Posterior cingulate gyrus (tissue), 11 donors: Measurements from ENCODE around the gene PIAS4.

ENCODE experiments used
- DNase-seq, 10 donors: peaks; one replicate each; pipeline versions ENCODE4 v3.0.0 to v3.0.0-alpha.2; 2020 to 2021; ENCODE audit warnings: mixed read lengths in 3 of 10
- intact Hi-C: fragments of 100-400 bp; cut with DNase I; formaldehyde crosslinking; loops from one replicate; pipeline ENCODE4 v1.15.1; 2023

The PIAS4 gene

DNA sequence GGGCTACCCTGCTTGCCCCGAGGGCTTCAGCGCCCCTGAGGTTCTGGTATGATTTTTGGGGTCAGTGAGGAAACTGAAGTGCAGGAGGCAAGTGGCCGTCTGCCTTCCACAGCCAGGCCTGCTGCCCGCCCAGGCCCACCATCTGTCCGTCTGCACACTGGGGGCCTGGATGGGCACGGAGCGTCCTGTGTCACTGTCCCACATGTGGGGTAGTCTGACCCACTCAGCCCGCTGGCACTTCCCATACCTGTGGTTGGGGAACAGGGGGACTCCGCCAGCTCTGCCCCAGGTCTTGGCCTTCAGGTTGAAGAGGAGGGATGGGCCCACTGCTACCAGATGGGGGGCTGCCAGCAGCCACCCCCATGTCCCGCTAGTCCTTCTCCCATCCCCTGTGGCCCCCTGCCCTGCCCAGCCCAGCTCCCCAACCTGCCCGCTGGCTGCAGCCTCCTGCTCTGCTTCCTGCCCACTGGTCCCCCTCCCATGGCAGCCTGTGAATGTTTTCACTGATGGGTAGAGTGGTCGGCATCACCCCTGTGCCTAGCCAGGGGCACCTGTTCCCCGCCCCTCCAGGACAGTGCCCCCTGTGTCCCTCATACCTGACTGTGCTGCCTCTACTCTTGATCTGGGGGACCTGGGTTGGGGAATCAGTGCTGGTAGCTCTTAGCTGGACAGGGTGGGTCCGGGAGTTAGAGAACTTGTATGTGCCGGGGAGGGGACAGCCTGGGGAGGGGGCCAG, 9.5 kb downstream of the PIAS4 start:
- no peak for DNase-seq
- intact Hi-C loops: no loop called here

DNA sequence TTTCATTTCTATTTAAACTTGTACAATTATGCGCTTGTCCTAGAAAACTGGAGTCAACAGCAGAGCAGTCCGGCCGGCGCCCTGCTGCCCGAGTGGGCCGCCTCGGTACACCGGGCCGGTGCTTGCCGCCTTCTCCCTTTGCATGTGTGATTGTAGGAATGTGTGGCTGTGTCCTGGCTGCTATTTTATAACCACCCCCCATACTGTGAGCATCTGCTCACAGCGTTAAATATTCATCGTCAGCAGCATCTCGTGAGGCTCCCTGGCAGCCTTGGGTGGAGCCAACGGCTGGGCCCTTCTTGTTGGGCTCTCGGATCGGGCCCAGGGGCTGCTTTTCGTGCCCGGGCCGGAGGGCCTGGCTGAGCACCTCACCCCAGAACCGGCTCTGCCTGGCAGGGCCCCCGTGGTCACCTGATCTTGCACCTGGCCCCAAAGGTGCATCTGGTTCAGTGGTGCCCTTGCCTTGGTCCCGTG, 10.6 kb downstream of the PIAS4 start:
- DNase-seq: peak in 8 of 10 donors; percentile 59 to 94 (median 70)
- intact Hi-C loops: no loop called here

GRCh38 chr19:4018775-4019504, 11.4 kb downstream of the PIAS4 start:
- intact Hi-C loops: no loop called here
- peak in 1 of 10 donors; percentile 86 for DNase-seq

GRCh38 chr19:4019578-4019977, 12.0 kb downstream of the PIAS4 start:
- intact Hi-C loops: no loop called here

DNA sequence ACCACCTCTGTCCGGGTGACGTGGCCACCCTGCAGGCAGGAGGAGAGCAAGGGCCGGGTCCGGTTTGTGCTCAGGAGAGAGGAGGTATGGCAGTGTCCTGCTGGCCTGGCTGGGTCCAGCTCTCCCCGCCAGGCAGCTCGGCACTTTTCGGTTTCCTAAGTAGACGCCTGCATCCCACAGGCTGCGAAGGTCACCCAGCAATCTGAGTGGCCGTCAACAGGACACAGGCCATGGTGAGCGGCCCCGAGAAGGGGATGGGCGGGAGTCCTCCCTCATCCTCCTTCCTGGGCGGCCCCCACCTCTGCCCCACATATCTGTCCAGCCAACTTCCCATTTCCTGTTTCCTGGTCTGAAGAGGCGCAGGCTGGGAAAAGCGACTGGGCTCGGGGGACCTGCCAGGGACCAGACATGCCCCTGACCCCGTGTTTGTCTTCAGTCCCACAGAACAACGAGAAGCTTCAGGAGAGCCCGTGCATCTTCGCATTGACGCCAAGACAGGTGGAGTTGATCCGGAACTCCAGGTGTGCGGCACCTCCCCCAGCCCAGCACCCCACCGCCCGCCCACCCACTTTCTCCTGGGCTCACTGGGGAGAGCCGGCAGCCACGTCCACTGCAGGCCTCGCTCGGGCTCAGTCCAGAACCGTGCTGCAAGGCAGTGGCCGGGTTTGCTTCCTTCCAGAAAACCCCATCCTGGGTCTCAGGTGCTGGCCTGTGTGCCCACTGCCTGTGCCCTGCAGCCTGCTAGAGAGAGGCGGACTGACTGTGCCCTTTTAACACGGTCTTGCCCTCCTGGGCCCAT, 16.3 kb downstream of the PIAS4 start:
- peak in 1 of 10 donors; percentile 78 for DNase-seq
- intact Hi-C loops: loop anchor here (5.0 kb wide), 1 partner anchor 34 kb away; no protein-coding TSS in a partner anchor

More at GRCh38 chr19:4019578-4019977, 12.0 kb downstream of the PIAS4 start:
- peak in 1 of 10 donors; percentile 33 for DNase-seq

GRCh38 chr19:4025317-4025716, 17.8 kb downstream of the PIAS4 start:
- intact Hi-C loops: no loop called here

DNA sequence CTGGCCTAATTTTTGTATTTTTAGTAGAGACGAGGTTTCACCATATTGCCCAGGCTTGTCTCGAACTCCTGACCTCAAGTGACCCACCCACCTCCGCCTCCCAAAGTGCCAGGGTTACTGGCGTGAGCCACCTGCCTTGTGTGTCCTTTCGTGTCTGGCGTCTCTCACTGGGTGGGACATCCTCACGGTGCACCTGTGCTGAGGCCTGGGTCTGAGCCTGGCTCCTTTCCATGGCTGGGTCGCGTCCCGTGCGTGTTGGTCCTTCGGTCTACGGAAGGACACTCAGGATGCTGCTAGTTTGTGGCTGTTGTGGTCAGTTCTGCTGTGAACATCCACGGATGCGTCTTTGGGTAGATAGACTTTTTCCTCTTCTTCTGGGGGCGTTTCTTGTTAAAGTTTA, 19.6 kb downstream of the PIAS4 start:
- intact Hi-C loops: no loop called here
- DNase-seq: no peak

More at GRCh38 chr19:4025317-4025716, 17.8 kb downstream of the PIAS4 start:
- DNase-seq: no peak

- intact Hi-C loops: no loop called here
- peak in 2 of 10 donors; percentile 58 to 77 for DNase-seq
Observed at GRCh38 chr19:4028334-4029246, 21.1 kb downstream of the PIAS4 start.

GRCh38 chr19:4029247-4029614, 21.7 kb downstream of the PIAS4 start:
- peak in 1 of 10 donors; percentile 66 for DNase-seq
- intact Hi-C loops: no loop called here

- no peak for DNase-seq
- intact Hi-C loops: no loop called here
Observed at GRCh38 chr19:4030552-4030951, 23.0 kb downstream of the PIAS4 start.

DNA sequence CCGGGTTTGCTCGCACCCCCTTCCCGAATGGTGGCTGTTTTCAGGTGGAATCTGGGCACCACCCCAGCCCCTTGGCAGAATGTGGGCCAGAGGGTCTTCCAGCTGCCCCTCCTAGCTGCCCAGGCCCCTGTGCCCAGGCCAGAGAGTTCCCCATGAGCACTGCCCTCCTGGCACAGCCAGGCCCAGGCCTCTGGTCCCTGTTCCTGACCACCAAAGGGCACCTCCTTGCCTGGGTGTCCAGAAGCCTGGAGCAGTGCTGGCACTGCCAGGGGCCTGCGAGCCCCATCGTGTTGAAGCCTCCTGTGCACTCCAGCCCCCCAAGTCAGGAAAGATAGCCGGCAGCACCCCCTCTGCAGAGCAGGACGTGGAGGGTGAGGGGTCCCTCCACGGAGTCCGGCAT, 23.4 kb downstream of the PIAS4 start:
- no peak for DNase-seq
- intact Hi-C loops: no loop called here

GRCh38 chr19:4031420-4031819, 23.9 kb downstream of the PIAS4 start:
- no peak for DNase-seq
- intact Hi-C loops: no loop called here

GRCh38 chr19:4032436-4032835, 24.9 kb downstream of the PIAS4 start:
- intact Hi-C loops: no loop called here
- no peak for DNase-seq

GRCh38 chr19:4033028-4033956, 25.8 kb downstream of the PIAS4 start:
- DNase-seq: no peak
- intact Hi-C loops: no loop called here

DNA sequence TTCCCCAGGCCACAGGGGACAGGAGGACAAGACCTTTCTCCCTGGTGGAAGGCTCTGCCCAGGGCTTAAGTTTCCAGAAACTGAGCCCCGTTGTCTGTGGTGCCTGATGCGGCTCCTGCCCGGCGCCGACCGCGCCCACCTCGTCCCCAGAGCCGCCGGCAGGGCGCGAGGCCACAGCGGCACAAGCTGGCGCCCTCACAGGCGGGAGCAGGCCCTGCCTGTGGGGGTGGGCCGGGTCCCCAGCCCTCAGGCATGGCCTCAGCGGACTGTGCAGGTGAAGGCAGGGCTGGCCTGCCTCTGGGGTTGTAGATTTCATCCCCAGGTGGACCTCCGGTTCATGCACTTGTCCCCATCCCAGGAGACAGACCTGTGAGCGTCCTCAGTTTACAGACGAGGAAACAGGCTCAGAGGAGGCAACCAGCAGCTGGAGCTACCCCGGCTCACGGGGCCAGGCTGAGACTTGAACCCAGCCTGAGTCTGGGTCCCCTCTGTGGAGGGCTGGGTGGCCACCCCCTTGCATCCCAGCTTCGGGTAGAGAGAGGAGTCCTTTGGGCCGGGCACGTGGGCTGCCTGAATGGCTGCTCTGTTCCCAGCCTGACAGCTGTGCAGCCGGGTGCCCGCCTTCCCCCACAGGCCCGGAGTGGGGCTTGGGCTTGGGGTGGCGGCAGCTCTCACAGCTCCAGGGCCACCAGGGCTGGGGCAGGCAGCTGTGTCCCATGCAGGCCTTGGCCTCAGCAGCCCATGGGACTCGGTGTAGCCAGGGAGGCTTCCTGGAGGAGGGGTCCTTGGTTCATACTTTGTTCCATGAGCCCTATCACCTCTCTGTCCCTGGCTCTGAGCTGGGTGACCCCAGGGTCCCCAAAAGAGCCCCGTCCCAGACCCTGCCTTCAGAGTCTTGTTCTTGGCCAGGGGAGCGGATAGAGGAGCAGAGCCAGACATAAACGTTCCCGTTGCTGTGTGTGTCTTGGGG, 26.8 kb downstream of the PIAS4 start:
- intact Hi-C loops: no loop called here
- peak; percentile 79 to 99 (median 88) for DNase-seq

GRCh38 chr19:4035018-4035566, 27.6 kb downstream of the PIAS4 start:
- no peak for DNase-seq
- intact Hi-C loops: no loop called here

DNA sequence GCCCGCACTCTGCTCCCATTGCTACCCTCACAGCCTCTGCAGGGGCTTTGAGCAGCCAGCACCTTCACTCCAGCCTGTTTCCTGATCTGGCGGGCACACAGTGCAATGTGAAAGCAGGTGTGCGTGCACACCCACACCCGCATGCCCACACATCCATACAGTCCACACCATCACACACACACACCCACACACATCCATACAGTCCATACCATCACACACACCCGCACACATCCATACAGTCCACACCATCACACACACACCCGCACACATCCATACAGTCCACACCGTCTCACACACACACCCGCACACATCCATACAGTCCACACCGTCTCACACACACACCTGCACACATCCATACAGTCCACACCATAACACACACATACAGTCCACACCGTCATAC, 28.0 kb downstream of the PIAS4 start:
- intact Hi-C loops: no loop called here
- no peak for DNase-seq
